WERI-Rb-1 (cell line): ENCODE measurements around the gene ADGRV1.
"Not testable (repeated sequence)": the region's sequence is repeated elsewhere in the genome, so short reads cannot be mapped to it uniquely, and the experiment has no call there.

Experiments
- DNase-seq: peaks from one replicate; pipeline ENCODE4 v3.0.0-alpha.2; 2020
- H3K27ac ChIP-seq: fragments of 250-450 bp; sonication (Bioruptor Pico); 2 replicates; pipeline ENCODE4 v1.5.1; 2020; ENCODE audit warnings: mild to moderate bottlenecking, moderate library complexity
- H3K27me3 ChIP-seq: fragments of 250-450 bp; sonication (Bioruptor Pico); 2 replicates; pipeline ENCODE4 v1.5.1; 2021; ENCODE audit warnings: mild to moderate bottlenecking, low read depth, moderate library complexity; ENCODE audit not compliant: insufficient read depth, severe bottlenecking
- H3K36me3 ChIP-seq: fragments of 250-450 bp; sonication (Bioruptor Pico); 2 replicates; pipeline ENCODE4 v1.5.1; 2020; ENCODE audit warnings: mild to moderate bottlenecking, moderate library complexity
- H3K4me3 ChIP-seq: 2 replicates; pipeline ENCODE4 v1.5.1; 2011; ENCODE audit warnings: low read depth, mild to moderate bottlenecking, control low read depth, low read length
- H3K9me3 ChIP-seq: fragments of 250-450 bp; sonication (Bioruptor Pico); 2 replicates; pipeline ENCODE4 v1.5.1; 2021; ENCODE audit warnings: mild to moderate bottlenecking, moderate library complexity; ENCODE audit not compliant: severe bottlenecking
- CTCF ChIP-seq: IDR thresholded peaks from 2 replicates; pipeline ENCODE4 v1.5.1; 2011; ENCODE audit warnings: low read depth, mild to moderate bottlenecking, control low read depth, inconsistent platforms, low read length

ADGRV1 gene

GRCh38 chr5:90598293-90598692 is 39.7 kb downstream of the ADGRV1 start:
- TF ChIP-seq CTCF: 0 out of 2 replicates have a peak, but pooled peaks have one; percentile 1
- peak overlapping the region; percentile 12; the same call in 1 of the 2 replicates for H3K4me3 ChIP-seq
- H3K36me3 ChIP-seq: no peaks in the 10 kb centered on the region; the same call in 1 of the 2 replicates
- no peaks in the 10 kb centered on the region for H3K9me3 ChIP-seq
- peak; percentile 79 for DNase-seq
- H3K27ac ChIP-seq: peak overlapping the region; percentile 5
- H3K27me3 ChIP-seq: no peaks in the 10 kb centered on the region

DNA sequence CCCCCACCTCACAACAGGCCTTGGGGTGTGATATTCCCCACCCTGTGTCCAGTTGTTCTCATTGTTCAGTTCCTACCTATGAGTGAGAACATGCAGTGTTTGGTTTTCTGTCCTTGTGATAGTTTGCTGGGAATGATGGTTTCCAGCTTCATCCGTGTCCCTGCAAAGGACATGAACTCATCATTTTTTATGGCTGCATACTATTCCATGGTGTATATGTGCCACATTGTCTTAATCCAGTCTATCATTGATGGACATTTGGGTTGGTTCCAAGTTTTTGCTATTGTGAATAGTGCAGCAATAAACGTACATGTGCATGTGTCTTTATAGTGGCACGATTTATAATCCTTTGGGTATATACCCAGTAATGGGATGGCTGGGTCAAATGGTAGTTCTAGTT is 41.7 kb downstream of the ADGRV1 start:
- not testable (repeated sequence) for H3K27me3 ChIP-seq, H3K27ac ChIP-seq, H3K36me3 ChIP-seq, H3K4me3 ChIP-seq, DNase-seq, H3K9me3 ChIP-seq

DNA sequence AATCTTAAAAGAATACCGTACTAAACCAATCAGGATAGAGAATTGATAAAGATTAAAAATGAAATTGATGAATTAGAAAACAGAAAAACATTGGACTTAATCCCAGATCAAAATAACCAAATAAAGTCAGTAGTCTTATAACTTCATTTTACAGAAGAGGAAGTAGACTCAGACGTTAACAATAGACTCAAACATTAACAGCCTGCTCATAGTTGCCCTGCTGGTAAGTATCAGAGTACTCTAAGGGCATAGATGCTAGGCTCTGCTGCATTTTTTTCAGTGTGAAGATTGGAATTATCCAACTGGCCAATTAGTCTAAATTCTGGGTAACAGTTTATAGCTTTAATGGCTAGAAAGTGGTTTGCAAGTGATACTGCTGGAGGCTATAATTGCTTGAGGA is 42.9 kb downstream of the ADGRV1 start:
- TF ChIP-seq CTCF: no peak
- no peaks in the 10 kb centered on the region for H3K9me3 ChIP-seq
- H3K27me3 ChIP-seq: no peaks in the 10 kb centered on the region
- H3K4me3 ChIP-seq: no peak overlapping the region
- H3K27ac ChIP-seq: no peak overlapping the region
- no peak for DNase-seq
- no peaks in the 10 kb centered on the region for H3K36me3 ChIP-seq

DNA sequence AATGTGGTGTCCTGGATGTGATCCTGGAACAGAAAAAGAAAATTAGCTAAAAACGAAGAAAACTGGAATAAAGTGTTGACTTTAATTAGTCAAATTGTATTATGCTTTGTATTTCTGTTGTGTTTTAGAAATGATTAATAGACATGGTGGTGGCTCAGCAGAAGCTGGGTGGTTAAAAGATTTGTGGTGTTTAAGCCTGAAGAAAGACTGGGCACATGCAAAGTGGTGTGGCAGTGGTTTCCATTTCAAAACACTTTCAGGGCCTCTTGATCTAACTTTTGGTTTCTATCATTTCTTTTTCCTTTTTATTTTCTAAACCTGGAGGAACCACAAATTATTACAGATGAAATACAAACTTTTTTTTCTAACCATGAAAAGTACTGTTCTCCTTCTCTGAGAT is 44.1 kb downstream of the ADGRV1 start:
- no peak for TF ChIP-seq CTCF
- Histone ChIP-seq H3K27me3 (no peaks in the 10 kb centered on the region), H3K36me3 (no peaks in the 10 kb centered on the region; the same call in 1 of the 2 replicates), H3K4me3 (no peak overlapping the region), H3K9me3 (no peaks in the 10 kb centered on the region), H3K27ac (no peak overlapping the region)
- no peak for DNase-seq

DNA sequence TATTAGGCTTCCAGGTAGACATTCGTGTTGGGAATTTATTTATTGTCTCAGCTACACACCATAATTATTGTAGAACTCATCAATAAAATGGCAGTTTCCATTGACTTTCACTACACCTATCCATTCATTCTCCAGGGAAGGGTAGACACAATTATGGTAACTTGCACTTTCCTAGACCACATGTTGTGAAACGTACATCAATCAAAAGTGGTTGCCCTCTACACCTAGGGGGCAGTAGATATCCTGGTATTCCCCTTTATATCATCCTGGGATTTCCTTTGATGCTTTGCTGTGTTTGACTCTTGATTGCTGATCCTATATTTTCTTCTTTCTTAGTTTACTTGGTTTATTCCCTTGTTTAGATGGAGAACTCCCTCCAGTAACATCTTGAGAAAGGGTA is 47.9 kb downstream of the ADGRV1 start:
- H3K9me3 ChIP-seq: no peaks in the 10 kb centered on the region
- no peaks in the 10 kb centered on the region; the same call in 1 of the 2 replicates for H3K36me3 ChIP-seq
- TF ChIP-seq CTCF: peak; percentile 51
- H3K27ac ChIP-seq: no peak overlapping the region
- no peaks in the 10 kb centered on the region for H3K27me3 ChIP-seq
- no peak overlapping the region for H3K4me3 ChIP-seq
- no peak for DNase-seq

GRCh38 chr5:90612919-90613318 is 54.3 kb downstream of the ADGRV1 start:
- no peak overlapping the region for H3K4me3 ChIP-seq
- H3K36me3 ChIP-seq: peaks cover 14% of the 10 kb centered on the region
- DNase-seq: no peak
- TF ChIP-seq CTCF: no peak
- H3K27ac ChIP-seq: no peak overlapping the region
- H3K9me3 ChIP-seq: no peaks in the 10 kb centered on the region
- no peaks in the 10 kb centered on the region for H3K27me3 ChIP-seq
